GM19193 (cell line): ENCODE data around the gene METTL8.

ENCODE experiments used
- POLR2A ChIP-seq: IDR thresholded peaks from 4 replicates; pipeline ENCODE4 v1.6.1; 2011; ENCODE audit not compliant: insufficient read depth, insufficient read length; ENCODE audit errors: extremely low read depth

The METTL8 gene

GRCh38 chr2:171390941-171391516 lies 42.8 kb downstream of the METTL8 start:
- no peak for TF ChIP-seq POLR2A

- no peak for TF ChIP-seq POLR2A
Measured at GRCh38 chr2:171389780-171390179, 44.0 kb downstream of the METTL8 start.

GRCh38 chr2:171389325-171389724 lies 44.5 kb downstream of the METTL8 start:
- TF ChIP-seq POLR2A = no peak

- TF ChIP-seq POLR2A = no peak
Measured at GRCh38 chr2:171387052-171387451, 46.7 kb downstream of the METTL8 start.

GRCh38 chr2:171386627-171387026 lies 47.2 kb downstream of the METTL8 start:
- no peak for TF ChIP-seq POLR2A

GRCh38 chr2:171383134-171383533 lies 50.7 kb downstream of the METTL8 start:
- TF ChIP-seq POLR2A = no peak

- no peak for TF ChIP-seq POLR2A
Measured at GRCh38 chr2:171367692-171368091, 66.1 kb downstream of the METTL8 start.

GRCh38 chr2:171365778-171366177 lies 68.0 kb downstream of the METTL8 start:
- TF ChIP-seq POLR2A = no peak

GRCh38 chr2:171365232-171365631 lies 68.6 kb downstream of the METTL8 start:
- no peak for TF ChIP-seq POLR2A

GRCh38 chr2:171362396-171362795 lies 71.4 kb downstream of the METTL8 start:
- TF ChIP-seq POLR2A = no peak

GRCh38 chr2:171360905-171361304 lies 72.9 kb downstream of the METTL8 start:
- no peak for TF ChIP-seq POLR2A

- no peak for TF ChIP-seq POLR2A
Measured at GRCh38 chr2:171348056-171348455, 85.7 kb downstream of the METTL8 start.

- no peak for TF ChIP-seq POLR2A
Measured at GRCh38 chr2:171347591-171348032, 86.2 kb downstream of the METTL8 start.

- no peak for TF ChIP-seq POLR2A
Measured at GRCh38 chr2:171346723-171347557, 86.8 kb downstream of the METTL8 start.

- no peak for TF ChIP-seq POLR2A
Measured at GRCh38 chr2:171345971-171346722, 87.6 kb downstream of the METTL8 start.
